Activated naive CD4-positive, alpha-beta T cell treated with anti-CD3 and anti-CD28 coated beads, Interleukin-2, amount 50 U/mL, for 72 hours (primary cell): ENCODE data around the gene WSB2. TPM values are rescaled to one million over a fixed set of nuclear protein-coding genes. Genes with fewer than 3 reads are reported as not detected.

Source experiments
- ATAC-seq, 2 donors: fragments of 150-1000 bp; cut with Tn5 transposase; 2 replicates each; pipeline ENCODE4 v1.10.0; 2021; ENCODE audit warnings: mild to moderate bottlenecking in 2 of 2, moderate library complexity in 2 of 2
- DNase-seq, 2 donors: peaks; one replicate each; pipeline ENCODE4 v3.0.0; 2021 to 2022; ENCODE audit warnings: low spot score in 2 of 2
- H3K27ac Mint-ChIP-seq, 2 donors: one replicate each; pipeline ENCODE4 v1.8.0; 2022; ENCODE audit warnings: mild to moderate bottlenecking in 2 of 2, mixed read lengths in 2 of 2
- H3K36me3 Mint-ChIP-seq, 2 donors: one replicate each; pipeline ENCODE4 v1.8.0; 2022; ENCODE audit warnings: mixed read lengths in 2 of 2
- H3K9me3 Mint-ChIP-seq, 2 donors: one replicate each; pipeline ENCODE4 v1.8.0; 2022; ENCODE audit warnings: mixed read lengths in 2 of 2
- total RNA-seq, 2 donors: library from RNA; stranded (reverse); gene quantifications; one replicate each; pipeline ENCODE4 v1.2.3, GENCODE V29; 2022

WSB2 gene
- total RNA-seq, 2 donors from 2014 or later, result 39.7 to 61.6 TPM

GRCh38 chr12:117985182-117985581 lies 75.8 kb downstream of the WSB2 start:
- Mint-ChIP-seq H3K36me3 (peaks cover 0 to 5% of the 10 kb centered on the region in 2 donors), H3K27ac (no peak overlapping the region), H3K9me3 (peaks cover 4% of the 10 kb centered on the region in 2 donors)
- DNase-seq, result no peak
- no peak for ATAC-seq

Other genes with a start within 250 kb of the WSB2 start
- gene KSR2, start 92.2 kb downstream of the WSB2 start, total RNA-seq, result under 1 TPM; 0.02 to 0.04 TPM
- 10 to 100 TPM; 69.6 to 88.0 TPM for gene RFC5, start 44.5 kb downstream of the WSB2 start, total RNA-seq
- gene VSIG10, start 42.8 kb upstream of the WSB2 start, total RNA-seq, result 1 to 10 TPM; 2.6 to 6.3 TPM
- gene PEBP1, start 74.9 kb upstream of the WSB2 start, total RNA-seq, result 100 to 1,000 TPM in 1 of 2 donors, 10 to 100 TPM in 1; 89.2 to 140 TPM